HepG2 (cell line): ENCODE data around the gene AKAP3.

ENCODE experiments used
- MYC ChIP-seq: sonication (generic); formaldehyde crosslinking; IDR thresholded peaks from 2 replicates; pipeline ENCODE4 v1.9.0; 2021; ENCODE audit warnings: missing genetic modification reagents, borderline replicate concordance
- RAD21 ChIP-seq: fragments of 450-650 bp; formaldehyde crosslinking; IDR thresholded peaks from 2 replicates; pipeline ENCODE4 v1.5.0; 2020; ENCODE audit warnings: mild to moderate bottlenecking
- RFX5 ChIP-seq: IDR thresholded peaks from 2 replicates; pipeline ENCODE4 v1.6.1; 2011; ENCODE audit warnings: low read depth, low read length, improper control_type of control experiment
- ZBTB1 ChIP-seq: sonication (generic); formaldehyde crosslinking; IDR thresholded peaks from 2 replicates; pipeline ENCODE4 v1.4.0; 2020; ENCODE audit warnings: missing genetic modification reagents, borderline replicate concordance
- ZNF615 ChIP-seq: sonication (generic); formaldehyde crosslinking; IDR thresholded peaks from 2 replicates; pipeline ENCODE4 v1.5.0; 2020; ENCODE audit warnings: mild to moderate bottlenecking, missing genetic modification reagents, borderline replicate concordance
- TF ChIP-seq, protein P1 (sequence below): sonication (generic); formaldehyde crosslinking; IDR thresholded peaks from 2 replicates; pipeline ENCODE4 v1.8.0; 2022; ENCODE audit warnings: mild to moderate bottlenecking, missing genetic modification reagents

GRCh38 chr12:4603946-4604345 lies 44.9 kb downstream of the AKAP3 start:
- TF ChIP-seq ZBTB1 (CRISPR knock-in tag) (no peak), RFX5 (no peak), ZNF615 (CRISPR knock-in tag) (no peak), MYC (no peak), RAD21 (CRISPR knock-in tag) (no peak)
- TF ChIP-seq, protein P1, sequence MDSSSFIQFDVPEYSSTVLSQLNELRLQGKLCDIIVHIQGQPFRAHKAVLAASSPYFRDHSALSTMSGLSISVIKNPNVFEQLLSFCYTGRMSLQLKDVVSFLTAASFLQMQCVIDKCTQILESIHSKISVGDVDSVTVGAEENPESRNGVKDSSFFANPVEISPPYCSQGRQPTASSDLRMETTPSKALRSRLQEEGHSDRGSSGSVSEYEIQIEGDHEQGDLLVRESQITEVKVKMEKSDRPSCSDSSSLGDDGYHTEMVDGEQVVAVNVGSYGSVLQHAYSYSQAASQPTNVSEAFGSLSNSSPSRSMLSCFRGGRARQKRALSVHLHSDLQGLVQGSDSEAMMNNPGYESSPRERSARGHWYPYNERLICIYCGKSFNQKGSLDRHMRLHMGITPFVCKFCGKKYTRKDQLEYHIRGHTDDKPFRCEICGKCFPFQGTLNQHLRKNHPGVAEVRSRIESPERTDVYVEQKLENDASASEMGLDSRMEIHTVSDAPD (CRISPR knock-in tag) = no peak
